ENCODE data around the gene TFDP1. TPM values are rescaled to one million over a fixed set of nuclear protein-coding genes. Genes with fewer than 3 reads are reported as not detected.

The TFDP1 gene
- total and polyA plus RNA-seq, 4 experiments from 2014 or later, result 20.7 to 63.4 (median 39.4) TPM

DNA sequence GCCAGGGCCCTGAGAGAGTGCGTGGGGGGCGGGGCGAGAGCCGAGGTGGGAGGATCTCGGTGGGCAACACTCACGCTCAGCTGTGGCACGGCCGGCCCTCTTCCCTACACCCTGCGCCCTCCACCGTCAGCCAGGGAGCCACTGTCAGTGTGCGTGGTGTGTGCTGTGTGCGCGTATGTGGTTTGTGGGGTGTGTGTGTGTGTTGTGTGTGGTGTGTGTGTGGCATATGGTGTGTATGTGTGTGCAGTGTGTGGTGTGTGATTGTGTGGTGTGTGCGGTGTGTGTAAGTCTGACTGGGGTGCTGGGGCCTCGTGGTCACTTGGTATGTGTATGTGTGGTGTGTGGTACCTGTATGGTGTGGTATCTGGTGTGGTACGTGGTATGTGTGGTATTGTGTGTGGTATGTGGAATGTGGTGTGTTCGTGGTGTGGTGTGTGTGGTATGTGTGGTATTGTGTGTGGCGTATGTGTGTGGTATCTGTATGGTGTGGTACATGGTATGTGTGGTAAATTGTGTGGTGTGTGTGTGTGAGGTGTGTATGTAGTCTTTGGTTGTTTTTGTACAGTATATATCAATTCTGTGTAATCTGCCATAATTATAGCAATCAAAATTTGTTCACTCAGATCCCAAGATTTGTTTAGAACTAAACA, 87.6 kb downstream of the TFDP1 start:
- H3K27ac Mint-ChIP-seq, result peak overlapping the region in 3 of 7 donors; percentile 1 to 20 (median 1)

More for the DNA sequence above, 87.6 kb downstream of the TFDP1 start:
- H3K9me3 Mint-ChIP-seq, result no peaks in the 10 kb centered on the region
- H3K4me1 Mint-ChIP-seq, result peaks cover 0 to 2% (median under 1%) of the 10 kb centered on the region in 4 donors
- H3K27me3 ChIP-seq (ENCODE audit: insufficient read depth, low read length), result no peaks in the 10 kb centered on the region
- H3K4me3 ChIP-seq (ENCODE audit: low read length in 2 of 2), result no peak overlapping the region
- DNase-seq, result no peak
- ChIA-PET CTCF (ENCODE audit: partially characterized antibody) (no interaction called here), POLR2A (ENCODE audit: partially characterized antibody) (no interaction called here)
- intact Hi-C loops (cut with micrococcal nuclease), result no loop called here
- no peaks in the 10 kb centered on the region for H3K36me3 ChIP-seq (ENCODE audit: insufficient read depth, low read length)
- no peaks in the 10 kb centered on the region for H3K9me3 ChIP-seq (ENCODE audit: control insufficient read depth in 1 of 2, low read length in 2 of 2)
- no peak overlapping the region for H3K27ac ChIP-seq (ENCODE audit: low read depth, low read length)
- H3K4me1 ChIP-seq (ENCODE audit: insufficient read depth, low read length), result no peaks in the 10 kb centered on the region
- H3K36me3 Mint-ChIP-seq, result no peaks in the 10 kb centered on the region
- H3K27me3 Mint-ChIP-seq, result peaks cover 0 to 2% of the 10 kb centered on the region in 2 donors
- peak overlapping the region in 3 of 8 donors; percentile 2 to 10 (median 3) for H3K4me3 Mint-ChIP-seq

Other genes starting within 250 kb of the TFDP1 start
- gene GRTP1, start 220.6 kb upstream of the TFDP1 start, total RNA-seq, result under 1 TPM; 0.38 to 0.50 TPM
- under 1 TPM; 0.31 to 0.42 TPM for gene GRTP1, start 220.6 kb upstream of the TFDP1 start, polyA plus RNA-seq
- gene ADPRHL1, start 131.3 kb upstream of the TFDP1 start, total RNA-seq, result 1 to 10 TPM; 1.3 to 1.5 TPM
- under 1 TPM in 1 of 2 donors, not detected in 1; 0.09 TPM for gene ADPRHL1, start 131.3 kb upstream of the TFDP1 start, polyA plus RNA-seq
- 10 to 100 TPM; 31.9 to 34.8 TPM for gene DCUN1D2, start 94.0 kb upstream of the TFDP1 start, total RNA-seq
- gene DCUN1D2, start 94.0 kb upstream of the TFDP1 start, polyA plus RNA-seq, result 1 to 10 TPM; 6.6 to 9.8 TPM
- not detected for gene ATP4B, start 73.4 kb downstream of the TFDP1 start, total RNA-seq
- gene ATP4B, start 73.4 kb downstream of the TFDP1 start, polyA plus RNA-seq, result under 1 TPM in 1 of 2 donors, not detected in 1; 0.21 TPM
- not detected for gene GRK1, start 82.5 kb downstream of the TFDP1 start, total RNA-seq
- gene GRK1, start 82.5 kb downstream of the TFDP1 start, polyA plus RNA-seq, result not detected
- under 1 TPM; 0.90 to 1.00 TPM for gene TMEM255B, start 174.5 kb downstream of the TFDP1 start, total RNA-seq
- under 1 TPM in 1 of 2 donors, not detected in 1; 0.07 TPM for gene TMEM255B, start 174.5 kb downstream of the TFDP1 start, polyA plus RNA-seq